Left colon (tissue), 2 donors: ENCODE data around the gene ZBTB47. TPM values are rescaled to one million over a fixed set of nuclear protein-coding genes. Genes with fewer than 3 reads are reported as not detected.

ENCODE experiments used
- ATAC-seq: fragments of 200-7000 bp; cut with Tn5 transposase; one replicate; pipeline ENCODE4 v1.9.1; 2020; ENCODE audit warnings: mild to moderate bottlenecking, moderate library complexity
- DNase-seq, 2 donors: peaks; one replicate each; pipeline ENCODE4 v3.0.0-alpha.2; 2020
- intact Hi-C, 2 donors: fragments of 100-400 bp; cut with DNase I in 1 of 2; cut with micrococcal nuclease in 1 of 2; formaldehyde crosslinking; loops; one replicate each; pipeline versions ENCODE4 v1.11.2 to v1.14.0; 2022; cut with DNase I, micrococcal nuclease
- long read RNA-seq: library from polyadenylated mRNA; unstranded; transcript quantifications from one replicate; pipeline ENCODE4 v2.0.0, GENCODE V29; 2021
- total RNA-seq, 2 donors: library from RNA; stranded (reverse); fragmentation: NEBNext Ultra II Directional; extraction: Animal tissue kit (Norgen Biotek cat#: 25700); gene quantifications; one replicate each; pipeline ENCODE4 v1.2.1, GENCODE V29; 2021
- donor health status: DM: no; HTN: no; CAD: no.
- donor health status: DM: yes; HTN: yes; CAD: no.

The ZBTB47 gene
- total RNA-seq: 10 to 100 TPM in 1 of 2 donors, 1 to 10 TPM in 1; 5.7 to 11.8 TPM
- long read RNA-seq, partial matches to known transcripts: 0 of 3 reads
- long read RNA-seq, other reads (novel, unspliced or antisense): 3 of 3 reads

DNA sequence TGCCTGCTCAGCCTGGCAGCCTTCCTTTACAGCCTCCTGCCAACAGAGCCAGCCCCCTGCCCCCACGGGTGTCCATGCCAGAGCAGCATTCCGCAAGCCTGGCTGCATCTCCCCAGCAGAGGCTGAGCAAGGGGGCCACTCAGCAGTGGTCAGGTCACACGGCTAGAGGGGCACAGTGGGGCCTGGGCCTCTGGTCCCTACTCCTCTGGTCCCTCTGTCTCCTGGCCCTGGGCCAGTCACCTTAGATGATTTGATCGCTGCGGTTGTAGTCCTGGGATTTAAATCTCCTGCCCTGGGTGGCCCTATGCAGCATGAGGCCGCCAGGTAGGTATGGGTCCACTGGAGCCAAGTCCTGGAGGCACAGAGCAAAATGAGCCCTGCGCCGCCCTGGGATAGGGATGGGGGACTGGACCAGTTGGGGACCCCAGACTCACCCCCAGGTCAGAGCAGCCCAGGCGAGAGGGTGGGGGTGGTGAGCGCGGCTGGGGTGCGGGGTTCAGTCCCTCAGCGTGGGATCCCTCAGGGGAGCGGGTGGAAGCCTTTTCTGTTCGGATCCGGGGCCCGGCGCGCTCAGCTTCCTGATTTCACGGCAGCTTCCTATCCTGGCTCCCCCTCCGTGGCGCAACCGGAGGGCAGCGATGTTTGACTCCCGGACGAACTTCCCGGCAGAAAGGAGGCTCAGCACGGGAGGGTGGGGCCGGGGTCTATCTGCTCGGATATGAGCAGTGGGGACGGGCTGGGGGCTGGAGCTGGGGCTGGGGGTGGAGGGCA lies at the start of gene ZBTB47:
ZBTB47 (plus strand) TSS at position 138 of the 771 bp plus-strand sequence. CDS start 4,659 bp downstream, outside the sequence.
- DNase-seq (peak in 1 of 2 donors; percentile 61), ATAC-seq (peak; percentile 21)
- intact Hi-C loops: no loop called here

- intact Hi-C loops: loop anchor here in 1 of 2 donors (10.0 kb wide), 1 partner anchor 139 kb away; no protein-coding TSS in a partner anchor
- ATAC-seq: no peak
- no peak for DNase-seq
These were observed 47.8 kb upstream of the ZBTB47 start for GRCh38 chr3:42605546-42606173.

- intact Hi-C loops: loop anchor here in 1 of 2 donors (10.0 kb wide), 1 partner anchor 136 kb away; no protein-coding TSS in a partner anchor
- no peak for DNase-seq
- ATAC-seq: no peak
These were observed 44.9 kb upstream of the ZBTB47 start for GRCh38 chr3:42608581-42608980.

- ATAC-seq: no peak
- intact Hi-C loops: no loop called here
These were observed 42.5 kb upstream of the ZBTB47 start for GRCh38 chr3:42610976-42611375.

DNA sequence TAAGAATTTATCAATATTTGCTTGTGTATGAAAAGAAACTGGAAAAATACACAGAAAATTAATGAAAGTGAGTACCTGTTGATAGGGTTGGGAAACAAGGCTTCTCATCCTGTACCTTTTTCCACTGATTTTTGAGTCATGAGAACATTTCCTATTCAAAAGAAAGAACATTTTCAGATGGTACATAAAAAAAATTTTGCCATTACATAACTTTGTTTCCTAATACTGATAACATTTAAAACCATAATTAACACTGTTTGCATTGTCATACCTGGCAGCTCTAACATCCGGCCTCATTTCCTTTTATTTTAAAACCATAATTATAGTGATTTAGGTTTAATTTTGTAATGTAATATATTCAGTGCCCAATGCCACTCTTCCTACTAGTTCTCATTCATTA lies 41.3 kb upstream of the ZBTB47 start:
- intact Hi-C loops: no loop called here
- DNase-seq (no peak), ATAC-seq (no peak)

More at GRCh38 chr3:42610976-42611375, 42.5 kb upstream of the ZBTB47 start:
- no peak for DNase-seq

DNA sequence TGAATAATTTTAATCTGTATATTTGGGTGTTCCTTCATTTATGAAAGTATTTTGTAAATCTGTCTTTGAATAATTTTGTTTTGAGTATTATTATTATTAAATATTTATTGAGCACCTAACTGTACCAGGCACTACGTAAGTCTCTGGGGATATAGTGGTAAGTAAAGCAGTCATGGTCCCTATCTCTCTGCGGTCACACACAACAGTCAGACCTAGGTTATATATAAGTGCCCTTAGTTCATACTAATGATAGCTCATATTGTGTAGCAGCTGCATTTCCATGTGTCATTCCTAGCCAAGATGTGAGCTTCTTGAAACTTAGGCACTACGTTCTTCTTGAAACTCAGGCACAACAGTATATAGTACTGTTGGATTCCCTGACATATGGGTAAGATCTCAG lies 40.6 kb upstream of the ZBTB47 start:
- ATAC-seq (no peak), DNase-seq (no peak)
- intact Hi-C loops: no loop called here

- ATAC-seq (peak; percentile 46), DNase-seq (no peak)
- intact Hi-C loops: no loop called here
These were observed 40.0 kb upstream of the ZBTB47 start for GRCh38 chr3:42613462-42613861.

DNA sequence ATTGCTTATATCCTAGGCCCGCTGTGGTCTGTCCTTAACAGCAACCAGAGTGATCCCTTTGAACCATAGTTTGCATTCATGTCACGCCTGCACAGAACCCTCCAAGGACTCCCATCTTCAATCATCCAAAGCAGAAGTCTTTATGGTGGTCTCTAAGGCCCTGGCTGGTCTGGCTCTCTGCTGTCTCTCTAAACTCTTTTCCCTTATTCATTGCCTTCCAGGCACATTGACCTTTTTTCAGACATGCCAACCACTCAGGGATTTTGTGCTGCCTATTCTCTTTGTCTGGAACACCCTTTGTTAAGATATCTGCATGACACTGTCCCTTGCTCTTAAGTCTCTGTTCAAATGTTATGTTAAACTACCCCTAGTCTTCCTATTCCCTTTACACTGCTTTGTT lies 21.9 kb upstream of the ZBTB47 start:
- intact Hi-C loops: no loop called here
- DNase-seq: no peak
- no peak for ATAC-seq

- DNase-seq (no peak), ATAC-seq (no peak)
- intact Hi-C loops: no loop called here
These were observed 21.4 kb upstream of the ZBTB47 start for GRCh38 chr3:42632146-42632545.

GRCh38 chr3:42633544-42633943 lies 20.0 kb upstream of the ZBTB47 start:
- intact Hi-C loops: no loop called here
- DNase-seq (no peak), ATAC-seq (no peak)

- intact Hi-C loops: no loop called here
- DNase-seq (no peak), ATAC-seq (no peak)
These were observed 18.4 kb upstream of the ZBTB47 start for GRCh38 chr3:42635111-42635510.

GRCh38 chr3:42637001-42637400 lies 16.5 kb upstream of the ZBTB47 start:
- intact Hi-C loops: no loop called here
- no peak for DNase-seq
- ATAC-seq: no peak

- intact Hi-C loops: no loop called here
- ATAC-seq (no peak), DNase-seq (no peak)
These were observed 15.1 kb upstream of the ZBTB47 start for GRCh38 chr3:42638339-42638842.

DNA sequence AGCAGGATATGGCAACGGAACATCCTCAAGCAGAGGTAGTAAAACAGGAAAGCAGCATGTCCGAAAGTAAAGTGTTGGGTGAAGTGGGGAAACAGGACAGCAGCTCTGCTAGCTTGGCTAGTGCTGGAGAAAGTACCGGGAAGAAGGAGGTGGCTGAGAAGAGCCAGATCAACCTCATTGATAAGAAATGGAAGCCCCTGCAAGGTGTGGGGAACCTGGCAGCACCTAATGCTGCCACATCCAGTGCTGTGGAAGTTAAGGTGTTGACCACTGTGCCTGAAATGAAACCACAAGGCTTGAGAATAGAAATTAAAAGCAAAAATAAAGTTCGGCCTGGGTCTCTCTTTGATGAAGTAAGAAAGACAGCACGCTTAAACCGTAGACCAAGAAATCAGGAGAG lies 14.3 kb upstream of the ZBTB47 start:
- DNase-seq (no peak), ATAC-seq (no peak)
- intact Hi-C loops: no loop called here

- DNase-seq: no peak
- no peak for ATAC-seq
- intact Hi-C loops: no loop called here
These were observed 13.4 kb upstream of the ZBTB47 start for GRCh38 chr3:42640129-42640528.

- ATAC-seq (no peak), DNase-seq (no peak)
- intact Hi-C loops: no loop called here
These were observed 12.6 kb upstream of the ZBTB47 start for GRCh38 chr3:42640771-42641370.

GRCh38 chr3:42647821-42648459 lies 5.6 kb upstream of the ZBTB47 start:
- DNase-seq (no peak), ATAC-seq (no peak)
- intact Hi-C loops: no loop called here

GRCh38 chr3:42649006-42649405 lies 4.5 kb upstream of the ZBTB47 start:
- DNase-seq: no peak
- intact Hi-C loops: no loop called here
- no peak for ATAC-seq

- ATAC-seq: no peak
- DNase-seq: no peak
- intact Hi-C loops: no loop called here
These were observed 3.7 kb upstream of the ZBTB47 start for GRCh38 chr3:42649783-42650182.
